ENCODE results near the gene PLCXD3. TPM values are rescaled to one million over a fixed set of nuclear protein-coding genes. Genes with fewer than 3 reads are reported as not detected.

Gene PLCXD3
- total and polyA plus RNA-seq, 9 of the 15 experiments (the other 6 are each of a cell fraction or from before 2014, with no cell fraction given): not detected

DNA sequence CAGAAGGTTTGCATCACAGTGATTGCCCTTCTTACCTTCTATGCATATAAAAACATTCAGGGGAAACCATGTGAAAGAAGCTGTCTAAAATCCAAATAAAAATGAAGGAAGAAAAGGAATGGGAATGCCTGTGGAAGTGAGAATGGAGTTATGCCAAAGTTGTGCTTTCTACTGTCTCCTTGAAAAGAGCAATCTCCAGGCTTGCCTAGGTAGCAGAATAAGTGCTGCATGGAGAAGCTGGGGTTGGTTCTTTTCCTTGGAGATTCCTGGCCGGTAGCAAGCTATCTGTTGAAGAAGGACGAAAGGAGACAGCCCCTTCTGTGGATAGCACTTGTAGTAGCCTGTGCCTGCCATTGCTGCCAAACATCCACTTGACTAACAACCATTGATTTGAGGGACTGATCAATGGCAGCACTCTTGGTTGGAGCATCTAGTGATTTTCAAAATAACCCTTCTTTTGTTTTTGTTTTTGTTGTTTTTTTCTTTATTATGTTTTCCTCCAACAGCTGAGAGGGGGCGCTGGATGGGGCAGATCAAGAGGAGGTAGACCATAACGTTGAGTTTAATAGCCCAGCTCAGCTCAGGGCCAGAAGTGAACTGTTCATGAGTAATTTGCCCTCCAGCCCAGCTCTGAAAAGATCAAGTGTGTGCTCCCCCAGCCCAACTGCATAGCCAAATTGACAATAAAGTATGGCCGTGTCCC, 1.6 kb downstream of the PLCXD3 start:
- ChIA-PET POLR2A (no interaction called here), CTCF (ENCODE audit: low intra/inter-chr PET ratio) (no interaction called here)
- in situ Hi-C loops (cut with MboI): no loop called here
- H3K79me2 ChIP-seq (ENCODE audit: control insufficient read depth, insufficient read depth, low read length): no peaks in the 10 kb centered on the region
- intact Hi-C loops (cut with micrococcal nuclease): no loop called here
- H2AFZ ChIP-seq (ENCODE audit: low read depth, low read length): no peak overlapping the region
- no peaks in the 10 kb centered on the region for H3K9me1 ChIP-seq (ENCODE audit: control insufficient read depth, insufficient read depth, low read length)
- FAIRE-seq: no peak
- no peaks in the 10 kb centered on the region for H3K9me3 ChIP-seq (replicated peaks; ENCODE audit: control insufficient read depth, insufficient read depth, low read depth, low read length)
- no peaks in the 10 kb centered on the region for H3K36me3 ChIP-seq (ENCODE audit: control insufficient read depth, insufficient read depth, low read length)
- no peak overlapping the region for H3K4me3 ChIP-seq
- no peak overlapping the region for H3K27ac ChIP-seq (ENCODE audit: extremely low read depth, low read depth, low read length)
- H4K20me1 ChIP-seq (replicated peaks; ENCODE audit: control insufficient read depth, insufficient read depth, low read length): no peaks in the 10 kb centered on the region
- H3K4me1 ChIP-seq (replicated peaks in 1 of 2; ENCODE audit: control insufficient read depth in 2 of 2, insufficient read depth in 2 of 2, low read length in 2 of 2): peaks cover 0 to 4% of the 10 kb centered on the region in 2 experiments; a peak in 1 of 5 replicates
- TF ChIP-seq CBFB (CRISPR knock-in tag; IDR thresholded peaks at IDR 0.05) (no peak), LARP7 (IDR thresholded peaks at IDR 0.05) (no peak), CSDE1 (IDR thresholded peaks at IDR 0.05) (no peak)
- ATAC-seq: no peak
- no peak for DNase-seq (ENCODE audit: extremely low read depth in 1 of 4, low spot score in 3 of 4)
- no peaks in the 10 kb centered on the region for H3K27me3 ChIP-seq (ENCODE audit: control insufficient read depth in 2 of 2, insufficient read depth in 2 of 2, low read length in 2 of 2)
- WGBS (ENCODE audit: insufficient coverage, low coverage, missing lambda C conversion rate): 0% methylated on average over 5 of the region's 5 CpGs
- no peak overlapping the region for H3K9ac ChIP-seq (ENCODE audit: insufficient read depth in 1 of 2, low read depth in 2 of 2, low read length in 2 of 2)
- no peak overlapping the region for H3K4me2 ChIP-seq (ENCODE audit: insufficient read depth, low read length)
- BruUV-seq (replicated peaks): no TSS peak

DNA sequence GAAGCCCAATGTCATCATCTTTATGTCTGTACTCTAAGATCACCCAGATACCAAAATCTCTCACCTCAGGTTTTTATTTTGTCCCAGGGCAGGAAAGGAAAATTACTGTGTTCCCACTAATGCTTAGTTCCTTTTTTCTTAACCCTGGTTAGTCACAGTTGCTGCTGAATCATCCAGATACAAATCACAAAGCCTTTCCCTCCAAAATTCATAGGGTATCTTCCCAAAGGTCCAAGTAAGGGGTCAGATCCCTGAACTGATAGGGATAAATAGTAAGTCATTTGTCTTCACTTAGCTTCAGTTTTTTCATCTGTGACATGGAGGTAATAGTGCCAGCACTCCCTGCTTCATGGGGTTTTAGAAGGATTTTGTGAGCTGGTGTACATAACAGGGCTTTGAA, 2.2 kb downstream of the PLCXD3 start:
- Histone ChIP-seq H3K27me3 (ENCODE audit: control insufficient read depth in 2 of 2, insufficient read depth in 2 of 2, low read length in 2 of 2) (no peaks in the 10 kb centered on the region), H3K4me1 (replicated peaks in 1 of 2; ENCODE audit: control insufficient read depth in 2 of 2, insufficient read depth in 2 of 2, low read length in 2 of 2) (peaks cover 0 to 4% of the 10 kb centered on the region in 2 experiments; a peak in 1 of 5 replicates), H3K9me1 (ENCODE audit: control insufficient read depth, insufficient read depth, low read length) (no peaks in the 10 kb centered on the region), H3K9me3 (replicated peaks; ENCODE audit: control insufficient read depth, insufficient read depth, low read depth, low read length) (no peaks in the 10 kb centered on the region), H3K9ac (ENCODE audit: insufficient read depth in 1 of 2, low read depth in 2 of 2, low read length in 2 of 2) (no peak overlapping the region), H3K4me2 (ENCODE audit: insufficient read depth, low read length) (no peak overlapping the region), H4K20me1 (replicated peaks; ENCODE audit: control insufficient read depth, insufficient read depth, low read length) (no peaks in the 10 kb centered on the region), H3K27ac (ENCODE audit: extremely low read depth, low read depth, low read length) (no peak overlapping the region), H3K79me2 (ENCODE audit: control insufficient read depth, insufficient read depth, low read length) (no peaks in the 10 kb centered on the region), H3K36me3 (ENCODE audit: control insufficient read depth, insufficient read depth, low read length) (no peaks in the 10 kb centered on the region), H2AFZ (ENCODE audit: low read depth, low read length) (no peak overlapping the region), H3K4me3 (no peak overlapping the region)
- FAIRE-seq (no peak), ATAC-seq (no peak), DNase-seq (ENCODE audit: extremely low read depth in 1 of 4, low spot score in 3 of 4) (no peak)
- POLR2A ChIA-PET: no interaction called here
- CTCF ChIA-PET (ENCODE audit: low intra/inter-chr PET ratio): no interaction called here
- no peak for TF ChIP-seq ZNF75A (CRISPR knock-in tag; IDR thresholded peaks at IDR 0.05)
- TF ChIP-seq, protein P1, sequence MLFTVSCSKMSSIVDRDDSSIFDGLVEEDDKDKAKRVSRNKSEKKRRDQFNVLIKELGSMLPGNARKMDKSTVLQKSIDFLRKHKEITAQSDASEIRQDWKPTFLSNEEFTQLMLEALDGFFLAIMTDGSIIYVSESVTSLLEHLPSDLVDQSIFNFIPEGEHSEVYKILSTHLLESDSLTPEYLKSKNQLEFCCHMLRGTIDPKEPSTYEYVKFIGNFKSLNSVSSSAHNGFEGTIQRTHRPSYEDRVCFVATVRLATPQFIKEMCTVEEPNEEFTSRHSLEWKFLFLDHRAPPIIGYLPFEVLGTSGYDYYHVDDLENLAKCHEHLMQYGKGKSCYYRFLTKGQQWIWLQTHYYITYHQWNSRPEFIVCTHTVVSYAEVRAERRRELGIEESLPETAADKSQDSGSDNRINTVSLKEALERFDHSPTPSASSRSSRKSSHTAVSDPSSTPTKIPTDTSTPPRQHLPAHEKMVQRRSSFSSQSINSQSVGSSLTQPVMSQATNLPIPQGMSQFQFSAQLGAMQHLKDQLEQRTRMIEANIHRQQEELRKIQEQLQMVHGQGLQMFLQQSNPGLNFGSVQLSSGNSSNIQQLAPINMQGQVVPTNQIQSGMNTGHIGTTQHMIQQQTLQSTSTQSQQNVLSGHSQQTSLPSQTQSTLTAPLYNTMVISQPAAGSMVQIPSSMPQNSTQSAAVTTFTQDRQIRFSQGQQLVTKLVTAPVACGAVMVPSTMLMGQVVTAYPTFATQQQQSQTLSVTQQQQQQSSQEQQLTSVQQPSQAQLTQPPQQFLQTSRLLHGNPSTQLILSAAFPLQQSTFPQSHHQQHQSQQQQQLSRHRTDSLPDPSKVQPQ (CRISPR knock-in tag; IDR thresholded peaks at IDR 0.05; ENCODE audit: borderline replicate concordance): no peak
- BruUV-seq (replicated peaks): no TSS peak
- in situ Hi-C loops (cut with MboI) (no loop called here), intact Hi-C loops (cut with micrococcal nuclease) (no loop called here)

Data from K562 (cell line).